HG03558 (cell line): ENCODE results near the gene PODNL1.
A peak's percentile ranks its signal among the peaks of the same experiment; 100 is the strongest.

Experiments used
- ATAC-seq: cut with Tn5 transposase; IDR thresholded peaks from one replicate; pipeline ENCODE4 v1.9.1; 2021; ENCODE audit warnings: moderate number of reproducible peaks; ENCODE audit not compliant: unreplicated experiment; ENCODE audit errors: extremely low read depth

PODNL1 gene, protein sequence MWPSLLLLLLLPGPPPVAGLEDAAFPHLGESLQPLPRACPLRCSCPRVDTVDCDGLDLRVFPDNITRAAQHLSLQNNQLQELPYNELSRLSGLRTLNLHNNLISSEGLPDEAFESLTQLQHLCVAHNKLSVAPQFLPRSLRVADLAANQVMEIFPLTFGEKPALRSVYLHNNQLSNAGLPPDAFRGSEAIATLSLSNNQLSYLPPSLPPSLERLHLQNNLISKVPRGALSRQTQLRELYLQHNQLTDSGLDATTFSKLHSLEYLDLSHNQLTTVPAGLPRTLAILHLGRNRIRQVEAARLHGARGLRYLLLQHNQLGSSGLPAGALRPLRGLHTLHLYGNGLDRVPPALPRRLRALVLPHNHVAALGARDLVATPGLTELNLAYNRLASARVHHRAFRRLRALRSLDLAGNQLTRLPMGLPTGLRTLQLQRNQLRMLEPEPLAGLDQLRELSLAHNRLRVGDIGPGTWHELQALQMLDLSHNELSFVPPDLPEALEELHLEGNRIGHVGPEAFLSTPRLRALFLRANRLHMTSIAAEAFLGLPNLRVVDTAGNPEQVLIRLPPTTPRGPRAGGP

GRCh38 chr19:13938301-13939064 lies at the start of gene PODNL1:
PODNL1 (minus strand) TSS chr19:13938417; CDS start chr19:13938181, 236 bp downstream.
- ATAC-seq, result no peak

GRCh38 chr19:13987101-13987890 lies 49.1 kb upstream of the PODNL1 start:
- no peak for ATAC-seq

GRCh38 chr19:13986348-13986904 lies 48.2 kb upstream of the PODNL1 start:
- peak; percentile 56 for ATAC-seq

GRCh38 chr19:13985771-13986347 lies 47.6 kb upstream of the PODNL1 start:
- ATAC-seq, result peak; percentile 9

DNA sequence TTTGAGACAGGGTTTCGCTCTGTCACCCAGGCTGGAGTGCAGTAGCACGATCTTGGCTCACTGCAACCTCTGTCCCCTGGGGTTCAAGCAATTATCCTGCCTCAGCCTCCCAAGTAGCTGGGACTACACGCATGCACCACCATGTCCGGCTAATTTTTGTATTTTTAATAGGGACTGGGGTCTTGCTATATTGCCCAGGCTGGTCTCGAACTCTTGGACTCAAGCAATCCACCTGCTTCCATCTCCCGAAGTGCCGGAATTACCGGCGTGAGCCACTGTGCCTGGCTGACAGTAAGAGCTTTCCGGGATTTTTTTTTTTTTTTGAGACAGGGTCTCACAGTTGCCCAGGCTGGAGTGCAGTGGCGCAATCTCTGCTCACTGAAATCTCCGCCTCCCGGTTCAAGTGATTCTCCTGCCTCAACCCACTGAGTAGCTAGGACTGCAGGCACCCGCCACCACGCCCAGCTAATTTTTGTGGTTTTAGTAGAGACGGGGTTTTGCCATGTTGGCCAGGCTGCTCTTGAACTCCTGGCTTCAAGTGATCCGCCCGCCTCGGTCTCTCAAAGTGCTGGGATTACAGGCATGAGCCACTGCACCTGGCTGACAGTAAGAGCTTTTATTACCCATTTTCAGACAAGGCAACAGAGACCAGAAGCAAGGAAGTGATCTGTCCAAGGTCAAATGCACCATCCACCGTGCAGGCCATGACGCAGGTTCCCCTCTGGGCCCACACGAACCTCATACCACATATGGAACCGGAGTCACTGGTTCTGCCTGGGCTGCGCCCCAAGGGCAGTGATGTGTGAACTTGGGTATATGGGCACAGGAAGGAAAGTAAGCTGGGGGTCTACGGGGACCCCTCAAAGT lies 46.9 kb upstream of the PODNL1 start:
- no peak for ATAC-seq

DNA sequence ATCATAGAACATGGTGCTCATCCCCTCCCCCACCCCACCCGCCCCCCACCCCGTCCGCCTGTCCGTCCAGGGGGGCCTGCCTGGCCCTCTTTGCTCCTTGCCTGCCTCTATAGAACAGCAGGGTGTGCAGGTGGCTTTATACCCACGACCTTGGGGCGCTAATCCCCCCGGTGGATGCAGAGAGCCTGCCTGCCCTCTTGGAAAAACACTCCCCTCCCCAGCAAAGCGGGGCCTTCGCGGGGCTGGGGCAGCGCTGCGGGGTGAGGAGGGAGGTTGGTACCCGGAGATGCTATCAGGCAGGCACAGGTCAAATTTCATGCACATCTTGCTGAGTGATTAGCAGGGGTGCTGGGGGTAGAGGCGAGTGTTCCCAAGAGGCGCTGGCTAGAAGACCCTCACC lies 46.0 kb upstream of the PODNL1 start:
- ATAC-seq, result no peak

DNA sequence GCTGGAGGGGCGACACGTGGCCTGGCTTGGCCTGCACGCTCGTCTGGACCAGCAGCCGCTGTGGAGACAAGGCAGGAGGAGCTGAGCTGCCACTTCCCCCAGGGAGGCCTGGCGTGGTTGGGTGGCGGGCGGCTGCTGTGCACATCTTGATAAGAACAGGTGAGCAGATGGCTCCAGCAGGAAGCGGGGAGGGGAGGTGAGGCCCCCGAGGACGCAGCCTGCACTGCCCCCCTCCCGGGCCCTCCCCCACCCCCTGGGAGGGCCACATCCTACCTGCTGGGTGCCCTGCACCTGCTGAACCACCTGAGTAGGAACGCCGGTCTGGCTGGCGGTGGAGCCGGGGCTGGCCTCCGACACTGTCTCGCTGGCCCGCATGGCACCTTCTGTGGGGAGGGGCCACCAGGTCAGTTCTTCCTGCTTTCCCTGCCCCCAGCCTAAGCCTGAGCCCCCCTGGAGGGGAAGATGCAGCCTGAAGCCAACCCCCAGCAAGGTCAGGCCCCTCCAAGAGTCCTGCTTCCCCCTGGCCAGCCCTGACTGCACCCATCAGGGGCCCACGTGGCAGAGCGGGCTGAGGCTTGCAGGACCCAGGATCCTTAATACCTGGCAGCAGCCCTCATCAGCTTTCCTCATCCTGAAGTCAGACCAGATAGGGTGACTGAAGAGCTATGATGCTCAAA lies 45.1 kb upstream of the PODNL1 start:
- ATAC-seq, result no peak

DNA sequence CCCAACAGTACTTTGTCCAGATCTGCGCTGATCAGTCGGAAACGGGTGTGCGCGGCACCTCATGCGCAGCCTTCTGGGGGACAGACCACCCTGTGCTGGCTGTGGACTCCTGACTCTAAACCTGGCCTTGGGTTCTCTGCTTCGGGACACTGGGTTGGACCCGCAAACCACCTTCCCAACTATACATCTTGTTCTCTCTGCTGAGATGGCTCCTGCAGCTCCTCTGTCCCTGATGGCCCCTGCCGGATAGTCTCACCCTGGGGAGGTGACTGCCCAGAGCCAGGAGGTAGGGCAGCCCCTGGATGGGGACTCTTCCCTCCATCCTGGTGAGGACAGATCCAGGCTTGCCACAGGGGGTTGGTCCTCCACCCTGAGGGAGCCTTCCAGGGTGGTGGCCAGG lies 44.6 kb upstream of the PODNL1 start:
- no peak for ATAC-seq

GRCh38 chr19:13981988-13982501 lies 43.8 kb upstream of the PODNL1 start:
- no peak for ATAC-seq

- ATAC-seq, result no peak
Measured at GRCh38 chr19:13981467-13981866, 43.2 kb upstream of the PODNL1 start.

- no peak for ATAC-seq
Measured at GRCh38 chr19:13981021-13981420, 42.8 kb upstream of the PODNL1 start.

- ATAC-seq, result no peak
Measured at GRCh38 chr19:13980340-13980739, 42.1 kb upstream of the PODNL1 start.

DNA sequence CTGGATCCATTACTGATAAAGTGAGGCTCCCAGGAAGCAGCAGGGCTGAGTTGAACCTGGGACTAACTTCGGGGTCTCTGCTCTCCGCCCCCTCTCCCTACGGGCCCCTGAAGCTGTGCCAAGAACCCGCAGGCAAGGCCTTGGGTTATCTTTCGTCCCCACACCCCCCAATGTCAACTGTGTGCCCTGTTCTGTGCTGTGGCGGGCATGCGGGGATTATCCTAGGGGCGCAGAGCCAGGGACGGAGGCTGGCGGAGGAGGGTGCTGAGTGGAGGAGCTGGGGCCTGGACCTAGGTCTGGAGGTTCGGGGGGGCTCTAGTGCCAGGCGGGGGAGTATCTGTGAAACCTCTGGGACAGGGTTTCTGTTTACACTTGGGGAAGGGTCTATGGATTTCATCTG lies 41.5 kb upstream of the PODNL1 start:
- ATAC-seq, result no peak

DNA sequence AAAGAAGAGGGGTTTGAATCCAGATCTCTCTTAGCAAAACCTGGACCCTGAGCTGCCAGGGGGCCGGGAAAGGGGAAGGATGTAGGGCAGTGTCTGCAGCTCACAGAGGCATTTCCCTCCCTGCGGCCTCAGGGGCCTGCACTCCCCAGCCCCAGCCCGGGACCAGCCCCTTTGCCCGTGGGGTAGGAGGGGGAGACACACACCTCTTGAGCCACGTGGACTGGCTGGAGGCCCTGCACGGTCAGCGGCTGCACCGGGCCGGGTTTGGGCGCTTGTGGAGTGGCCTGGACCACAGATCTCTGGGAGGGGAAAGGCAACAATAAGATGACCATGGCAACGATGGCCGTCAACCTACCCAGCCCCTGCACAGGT lies 41.0 kb upstream of the PODNL1 start:
- no peak for ATAC-seq

GRCh38 chr19:13978351-13979243 lies 40.4 kb upstream of the PODNL1 start:
- ATAC-seq, result no peak

- no peak for ATAC-seq
Measured at GRCh38 chr19:13977803-13978202, 39.6 kb upstream of the PODNL1 start.

DNA sequence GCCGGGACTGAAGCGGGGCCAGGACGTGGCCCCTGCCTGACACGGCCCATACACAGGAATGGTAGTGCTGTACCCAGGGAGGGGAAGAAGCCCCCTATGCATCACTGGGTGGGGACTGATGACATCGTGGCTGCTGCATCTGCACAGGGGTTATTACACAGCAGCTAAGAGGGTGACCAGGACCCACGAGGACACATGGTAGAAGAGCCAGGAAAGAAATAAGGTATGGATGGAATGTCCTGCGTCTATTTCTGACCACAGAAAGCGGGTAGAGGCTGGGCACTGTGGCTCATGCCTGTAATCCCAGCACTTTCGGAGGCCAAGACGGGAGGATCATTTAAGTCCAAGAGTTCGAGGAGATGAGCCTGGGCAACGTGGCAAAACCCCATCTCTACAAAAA lies 38.2 kb upstream of the PODNL1 start:
- ATAC-seq, result no peak
